Liver (tissue), 3 donors: ENCODE results near the gene CPA2.

ENCODE experiments used
- HNF4G ChIP-seq: IDR thresholded peaks from 2 replicates; pipeline ENCODE4 v1.6.1; 2016; ENCODE audit warnings: antibody characterized with exemption
- NR2F2 ChIP-seq: IDR thresholded peaks from 2 replicates; pipeline ENCODE4 v1.6.1; 2016; ENCODE audit warnings: antibody characterized with exemption
- RAD21 ChIP-seq, 2 donors: IDR thresholded peaks; 2 replicates each; pipeline ENCODE4 v1.6.1; 2016; ENCODE audit warnings: antibody characterized with exemption in 2 of 2, mild to moderate bottlenecking in 2 of 2
- RXRA ChIP-seq, 2 donors: IDR thresholded peaks; 2 replicates each; pipeline ENCODE4 v1.6.1; 2017 to 2018; ENCODE audit warnings: antibody characterized with exemption in 2 of 2, mild to moderate bottlenecking in 1 of 2
- TF ChIP-seq, protein P1 (sequence below): fragments of 150-350 bp; IDR thresholded peaks from 2 replicates; pipeline ENCODE4 v1.5.1; 2017; ENCODE audit warnings: improper control_type of control experiment, low read depth, low read length; ENCODE audit not compliant: missing input control
- donor health status: healthy.
- donor health status: healthy.

DNA sequence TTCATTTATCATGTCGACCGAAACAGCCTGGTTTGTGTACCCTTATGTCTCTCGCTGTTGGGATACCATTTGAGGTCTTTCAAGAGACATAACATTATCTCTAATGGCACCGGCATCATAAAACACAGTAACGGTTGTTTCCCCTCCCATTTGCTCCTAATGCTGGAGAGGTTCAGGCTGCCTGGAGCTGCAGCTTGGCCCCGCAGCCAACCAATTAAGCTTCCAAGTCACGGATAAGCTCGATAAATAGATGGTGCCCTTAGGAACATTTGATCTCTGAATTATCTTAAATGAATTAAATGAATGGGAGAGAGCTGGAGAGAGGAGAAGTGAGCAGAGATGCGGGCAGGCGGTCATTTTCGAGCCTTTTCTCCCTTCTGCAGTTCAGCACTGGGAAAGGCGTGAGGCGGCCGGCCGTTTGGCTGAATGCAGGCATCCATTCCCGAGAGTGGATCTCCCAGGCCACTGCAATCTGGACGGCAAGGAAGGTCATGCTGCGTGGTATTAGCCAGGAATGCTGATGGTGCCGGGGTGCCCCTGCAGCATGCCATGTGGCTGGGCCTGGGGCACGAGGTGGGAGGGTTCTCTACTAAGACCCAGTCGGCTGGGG, 38.9 kb downstream of the CPA2 start:
- TF ChIP-seq, protein P1, sequence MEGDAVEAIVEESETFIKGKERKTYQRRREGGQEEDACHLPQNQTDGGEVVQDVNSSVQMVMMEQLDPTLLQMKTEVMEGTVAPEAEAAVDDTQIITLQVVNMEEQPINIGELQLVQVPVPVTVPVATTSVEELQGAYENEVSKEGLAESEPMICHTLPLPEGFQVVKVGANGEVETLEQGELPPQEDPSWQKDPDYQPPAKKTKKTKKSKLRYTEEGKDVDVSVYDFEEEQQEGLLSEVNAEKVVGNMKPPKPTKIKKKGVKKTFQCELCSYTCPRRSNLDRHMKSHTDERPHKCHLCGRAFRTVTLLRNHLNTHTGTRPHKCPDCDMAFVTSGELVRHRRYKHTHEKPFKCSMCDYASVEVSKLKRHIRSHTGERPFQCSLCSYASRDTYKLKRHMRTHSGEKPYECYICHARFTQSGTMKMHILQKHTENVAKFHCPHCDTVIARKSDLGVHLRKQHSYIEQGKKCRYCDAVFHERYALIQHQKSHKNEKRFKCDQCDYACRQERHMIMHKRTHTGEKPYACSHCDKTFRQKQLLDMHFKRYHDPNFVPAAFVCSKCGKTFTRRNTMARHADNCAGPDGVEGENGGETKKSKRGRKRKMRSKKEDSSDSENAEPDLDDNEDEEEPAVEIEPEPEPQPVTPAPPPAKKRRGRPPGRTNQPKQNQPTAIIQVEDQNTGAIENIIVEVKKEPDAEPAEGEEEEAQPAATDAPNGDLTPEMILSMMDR = no peak
- TF ChIP-seq HNF4G (no peak), RXRA (IDR thresholded peaks at IDR 0.05) (no peak), NR2F2 (no peak), RAD21 (IDR thresholded peaks at IDR 0.05) (no peak)
